ENCODE measurements around the gene RAB11B. TPM values are rescaled to one million over a fixed set of nuclear protein-coding genes. Genes with fewer than 3 reads are reported as not detected.

Gene RAB11B
- total and polyA plus RNA-seq, 9 of the 15 experiments (the other 6 are each of a cell fraction or from before 2014, with no cell fraction given), result 0.74 to 71.0 (median 13.8) TPM

- WGBS (ENCODE audit: insufficient coverage, low coverage, missing lambda C conversion rate), result 60% methylated on average over 16 of the region's 23 CpGs
Measured at GRCh38 chr19:8391198-8392016, 1.2 kb downstream of the RAB11B start.

GRCh38 chr19:8392017-8392591 is 1.9 kb downstream of the RAB11B start:
- no peak overlapping the region for H2AFZ ChIP-seq (ENCODE audit: low read depth, low read length)
- 0 out of 2 replicates have a peak, but pooled peaks have one; percentile 24 for TF ChIP-seq RBFOX2 (IDR thresholded peaks at IDR 0.05; ENCODE audit: low read depth, low read length)
- TF ChIP-seq FOXP1 (CRISPR knock-in tag; IDR thresholded peaks at IDR 0.05), result no peak
- WGBS (ENCODE audit: insufficient coverage, low coverage, missing lambda C conversion rate), result 49% methylated on average over 7 of the region's 11 CpGs
- intact Hi-C loops (cut with micrococcal nuclease), result no loop called here
- 0 out of 3 replicates have a peak, but pooled peaks cover 4% of the 10 kb centered on the region for H3K36me3 ChIP-seq (ENCODE audit: control insufficient read depth, insufficient read depth, low read length)
- in situ Hi-C loops (cut with MboI), result no loop called here
- H4K20me1 ChIP-seq (replicated peaks; ENCODE audit: control insufficient read depth, insufficient read depth, low read length), result peaks cover 35% of the 10 kb centered on the region
- peaks cover 25 to 53% of the 10 kb centered on the region in 2 experiments; a peak in 4 of 5 replicates for H3K4me1 ChIP-seq (replicated peaks in 1 of 2; ENCODE audit: control insufficient read depth in 2 of 2, insufficient read depth in 2 of 2, low read length in 2 of 2)
- no peak overlapping the region for H3K27ac ChIP-seq (ENCODE audit: extremely low read depth, low read depth, low read length)
- H3K27me3 ChIP-seq (ENCODE audit: control insufficient read depth in 2 of 2, insufficient read depth in 2 of 2, low read length in 2 of 2), result no peaks in the 10 kb centered on the region
- peaks cover 53% of the 10 kb centered on the region for H3K79me2 ChIP-seq (ENCODE audit: control insufficient read depth, insufficient read depth, low read length)
- peaks cover 5% of the 10 kb centered on the region for H3K9me1 ChIP-seq (ENCODE audit: control insufficient read depth, insufficient read depth, low read length)
- ATAC-seq (no peak), FAIRE-seq (no peak), DNase-seq (ENCODE audit: extremely low read depth in 1 of 4, low spot score in 3 of 4) (no peak)
- ChIA-PET CTCF (ENCODE audit: low intra/inter-chr PET ratio) (no interaction called here), POLR2A (interaction anchor here (0.6 to 1.7 kb wide), 7 partner anchors 13 to 71 kb away, joined by 3 to 4 read pairs (median 3); partner anchors contain the start of gene NDUFA7)
- H3K9ac ChIP-seq (ENCODE audit: insufficient read depth in 1 of 2, low read depth in 2 of 2, low read length in 2 of 2), result peak overlapping the region in 1 of 2 experiments; percentile 70; a peak in 2 of 4 replicates
- H3K4me3 ChIP-seq, result no peak overlapping the region
- no peak overlapping the region for H3K4me2 ChIP-seq (ENCODE audit: insufficient read depth, low read length)
- no TSS peak for BruUV-seq (replicated peaks)
- H3K9me3 ChIP-seq (replicated peaks; ENCODE audit: control insufficient read depth, insufficient read depth, low read depth, low read length), result no peaks in the 10 kb centered on the region

More at GRCh38 chr19:8391198-8392016, 1.2 kb downstream of the RAB11B start:
- Histone ChIP-seq H3K4me3 (peak overlapping the region; percentile 67; the same call in 1 of the 2 replicates), H3K79me2 (ENCODE audit: control insufficient read depth, insufficient read depth, low read length) (peaks cover 47% of the 10 kb centered on the region), H3K4me1 (replicated peaks in 1 of 2; ENCODE audit: control insufficient read depth in 2 of 2, insufficient read depth in 2 of 2, low read length in 2 of 2) (peaks cover 20 to 46% of the 10 kb centered on the region in 2 experiments; a peak in 4 of 5 replicates), H3K4me2 (ENCODE audit: insufficient read depth, low read length) (peak overlapping the region; percentile 70), H3K36me3 (ENCODE audit: control insufficient read depth, insufficient read depth, low read length) (0 out of 3 replicates have a peak, but pooled peaks cover 7% of the 10 kb centered on the region), H3K9ac (ENCODE audit: insufficient read depth in 1 of 2, low read depth in 2 of 2, low read length in 2 of 2) (peak overlapping the region in 1 of 2 experiments; percentile 70; a peak in 2 of 4 replicates), H2AFZ (ENCODE audit: low read depth, low read length) (no peak overlapping the region), H3K27ac (ENCODE audit: extremely low read depth, low read depth, low read length) (peak overlapping the region; percentile 35; the same call in 1 of the 3 replicates), H3K9me1 (ENCODE audit: control insufficient read depth, insufficient read depth, low read length) (no peaks in the 10 kb centered on the region), H3K27me3 (ENCODE audit: control insufficient read depth in 2 of 2, insufficient read depth in 2 of 2, low read length in 2 of 2) (no peaks in the 10 kb centered on the region), H3K9me3 (replicated peaks; ENCODE audit: control insufficient read depth, insufficient read depth, low read depth, low read length) (peaks cover 4% of the 10 kb centered on the region), H4K20me1 (replicated peaks; ENCODE audit: control insufficient read depth, insufficient read depth, low read length) (peaks cover 29% of the 10 kb centered on the region)
- TSS peak; percentile 51 for BruUV-seq (replicated peaks)
- ATAC-seq (no peak), DNase-seq (ENCODE audit: extremely low read depth in 1 of 4, low spot score in 3 of 4) (no peak), FAIRE-seq (no peak)
- in situ Hi-C loops (cut with MboI), result no loop called here
- ChIA-PET CTCF (ENCODE audit: low intra/inter-chr PET ratio) (interaction anchor here (0.5 kb wide), 1 partner anchor 189 kb away, joined by 3 read pairs; no protein-coding TSS in a partner anchor), POLR2A (interaction anchor here (0.5 to 2.2 kb wide), 14 partner anchors 12 to 214 kb away, joined by 3 to 18 read pairs (median 4); partner anchors contain the start of genes NDUFA7 and RPS28)
- TF ChIP-seq ZNF165 (CRISPR knock-in tag; IDR thresholded peaks at IDR 0.05; ENCODE audit: borderline replicate concordance), result no peak
- peak; percentile 66 for TF ChIP-seq RBFOX2 (IDR thresholded peaks at IDR 0.05; ENCODE audit: low read depth, low read length)
- TF ChIP-seq POLR2G (IDR thresholded peaks at IDR 0.05; ENCODE audit: low read depth, low read length), result peak; percentile 51
- intact Hi-C loops (cut with micrococcal nuclease), result no loop called here

Measured in K562 (cell line).